GM23248 (cell line): ENCODE results near the gene BUD31. TPM values are rescaled to one million over a fixed set of nuclear protein-coding genes. Genes with fewer than 3 reads are reported as not detected.

ENCODE experiments used
- DNase-seq: peaks from one replicate; pipeline ENCODE4 v3.0.0-alpha.2; 2015
- H2AFZ ChIP-seq: fragments of 200-600 bp; sonication (generic); 2 replicates; pipeline ENCODE4 v1.6.1; 2016; ENCODE audit warnings: antibody characterized with exemption
- H3F3A ChIP-seq: fragments of 200-600 bp; sonication (generic); 2 replicates; pipeline ENCODE4 v1.6.1; 2016; ENCODE audit warnings: mild to moderate bottlenecking, antibody characterized with exemption, mixed run types; ENCODE audit not compliant: insufficient read depth
- H3K27ac ChIP-seq: fragments of 200-600 bp; sonication (generic); 2 replicates; pipeline ENCODE4 v1.5.1; 2016; ENCODE audit warnings: mild to moderate bottlenecking
- H3K27me3 ChIP-seq: fragments of 200-600 bp; sonication (generic); replicated peaks from 2 replicates; pipeline ENCODE4 v1.6.1; 2016; ENCODE audit warnings: mild to moderate bottlenecking; ENCODE audit not compliant: insufficient read depth
- H3K36me3 ChIP-seq: fragments of 200-600 bp; sonication (generic); 2 replicates; pipeline ENCODE4 v1.6.1; 2016; ENCODE audit warnings: low read depth, mild to moderate bottlenecking
- H3K4me1 ChIP-seq: fragments of 200-600 bp; sonication (generic); 2 replicates; pipeline ENCODE4 v1.6.1; 2016; ENCODE audit warnings: mild to moderate bottlenecking; ENCODE audit not compliant: insufficient read depth
- H3K4me2 ChIP-seq: fragments of 200-600 bp; sonication (generic); one replicate; pipeline ENCODE4 v1.6.1; 2016; ENCODE audit warnings: mild to moderate bottlenecking; ENCODE audit not compliant: unreplicated experiment
- H3K4me3 ChIP-seq: fragments of 200-600 bp; sonication (generic); 2 replicates; pipeline ENCODE4 v1.5.1; 2016; ENCODE audit warnings: mild to moderate bottlenecking
- H3K79me2 ChIP-seq: fragments of 200-600 bp; sonication (generic); 2 replicates; pipeline ENCODE4 v1.6.1; 2016; ENCODE audit warnings: mild to moderate bottlenecking; ENCODE audit not compliant: insufficient read depth
- H3K9ac ChIP-seq: fragments of 200-600 bp; sonication (generic); 2 replicates; pipeline ENCODE4 v1.6.1; 2016; ENCODE audit warnings: mild to moderate bottlenecking
- H3K9me2 ChIP-seq: fragments of 200-600 bp; sonication (generic); 2 replicates; pipeline ENCODE4 v1.6.1; 2016; ENCODE audit warnings: mixed run types, mild to moderate bottlenecking, moderate library complexity; ENCODE audit not compliant: insufficient read depth
- H3K9me3 ChIP-seq: fragments of 200-600 bp; sonication (generic); one replicate; pipeline ENCODE4 v1.6.1; 2017; ENCODE audit warnings: low read depth
- H4K20me1 ChIP-seq: fragments of 200-600 bp; sonication (generic); 2 replicates; pipeline ENCODE4 v1.6.0; 2016; ENCODE audit not compliant: insufficient read depth
- EZH2 ChIP-seq: fragments of 200-600 bp; sonication (generic); IDR thresholded peaks from 2 replicates; pipeline ENCODE4 v1.6.1; 2018; ENCODE audit warnings: antibody characterized with exemption, mild to moderate bottlenecking; ENCODE audit not compliant: insufficient read depth, poor library complexity, severe bottlenecking
- EZH2phosphoT487 ChIP-seq: fragments of 200-600 bp; sonication (generic); IDR thresholded peaks from 2 replicates; pipeline ENCODE4 v1.6.1; 2018; ENCODE audit warnings: antibody characterized with exemption, moderate library complexity, mild to moderate bottlenecking, low read depth; ENCODE audit not compliant: insufficient read depth
- WGBS, 2 experiments: methylation state at CpG; one replicate each; pipeline ENCODE4 v1.1.6; 2015 to 2017; ENCODE audit warnings: low lambda C conversion rate in 2 of 2, low coverage in 1 of 2; ENCODE audit errors: missing lambda C conversion rate in 2 of 2; 5-methylcytosine and 5-hydroxymethylcytosine counted together
- in situ Hi-C: fragments of 300-500 bp; cut with MboI; formaldehyde crosslinking; loops from 2 replicates; pipeline ENCODE4 v1.15.0; 2020
- polyA plus RNA-seq: library from polyadenylated mRNA; unstranded; fragments of >200 nt; fragmentation: Nextera tagmentation; extraction: Ambion mirVana; gene quantifications from 2 replicates; pipeline ENCODE4 v1.2.1, GENCODE V29; 2016
- total RNA-seq: library from RNA; depleted of rRNA; stranded (reverse); fragments of >200 nt; shearing (Covaris generic); gene quantifications from 2 replicates; pipeline ENCODE4 v1.2.3, GENCODE V29; 2014; rRNA removed

BUD31 gene
- total and polyA plus RNA-seq, 2 experiments from 2014 or later = 71.8 to 318 TPM

GRCh38 chr7:99461221-99461620 is 52.5 kb downstream of the BUD31 start:
- H3K4me3 ChIP-seq = no peak overlapping the region
- DNase-seq = peak; percentile 24
- H3K9ac ChIP-seq = no peak overlapping the region
- peaks cover 13% of the 10 kb centered on the region for H3F3A ChIP-seq
- in situ Hi-C loops = no loop called here
- no peaks in the 10 kb centered on the region for H3K27me3 ChIP-seq
- H3K9me2 ChIP-seq = no peaks in the 10 kb centered on the region
- H3K36me3 ChIP-seq = peaks cover 18% of the 10 kb centered on the region; the same call in 1 of the 2 replicates
- peaks cover 8% of the 10 kb centered on the region; the same call in 1 of the 2 replicates for H3K4me1 ChIP-seq
- H4K20me1 ChIP-seq = peaks cover 8% of the 10 kb centered on the region; the same call in 1 of the 2 replicates
- H3K4me2 ChIP-seq = no peak overlapping the region
- no peak for TF ChIP-seq EZH2phosphoT487
- no peak for TF ChIP-seq EZH2
- H2AFZ ChIP-seq = no peak overlapping the region
- WGBS, 2 experiments = 97 to 100% methylated on average over 2 of the region's 2 CpGs
- H3K9me3 ChIP-seq = no peaks in the 10 kb centered on the region
- H3K79me2 ChIP-seq = peaks cover 100% of the 10 kb centered on the region
- H3K27ac ChIP-seq = no peak overlapping the region

GRCh38 chr7:99465421-99465768 is 56.6 kb downstream of the BUD31 start:
- 1 to 3% methylated on average over 9 of the region's 9 CpGs for WGBS, 2 experiments
- H3K9me2 ChIP-seq = no peaks in the 10 kb centered on the region
- peak overlapping the region; percentile 85 for H3K4me2 ChIP-seq
- peak overlapping the region; percentile 99 for H2AFZ ChIP-seq
- H3K4me1 ChIP-seq = peaks cover 8% of the 10 kb centered on the region; the same call in 1 of the 2 replicates
- peaks cover 9% of the 10 kb centered on the region; the same call in 1 of the 2 replicates for H3F3A ChIP-seq
- H3K27ac ChIP-seq = peak overlapping the region; percentile 71
- no peaks in the 10 kb centered on the region for H3K27me3 ChIP-seq
- H3K9me3 ChIP-seq = no peaks in the 10 kb centered on the region
- TF ChIP-seq EZH2phosphoT487 (no peak), EZH2 (no peak)
- H4K20me1 ChIP-seq = peaks cover 3% of the 10 kb centered on the region; the same call in 1 of the 2 replicates
- H3K36me3 ChIP-seq = 0 out of 2 replicates have a peak, but pooled peaks cover 11% of the 10 kb centered on the region
- DNase-seq = peak; percentile 42
- H3K79me2 ChIP-seq = peaks cover 61% of the 10 kb centered on the region
- H3K4me3 ChIP-seq = peak overlapping the region; percentile 80
- in situ Hi-C loops = no loop called here
- peak overlapping the region; percentile 90 for H3K9ac ChIP-seq

- 0 out of 2 replicates have a peak, but pooled peaks cover 8% of the 10 kb centered on the region for H3K36me3 ChIP-seq
- 64 to 68% methylated on average over 28 to 29 of the region's 29 CpGs for WGBS, 2 experiments
- no peak for DNase-seq
- H3K4me2 ChIP-seq = no peak overlapping the region
- no peaks in the 10 kb centered on the region for H3K27me3 ChIP-seq
- in situ Hi-C loops = no loop called here
- H3F3A ChIP-seq = peaks cover 19% of the 10 kb centered on the region
- H3K4me3 ChIP-seq = no peak overlapping the region
- no peaks in the 10 kb centered on the region for H4K20me1 ChIP-seq
- H3K79me2 ChIP-seq = peaks cover 34% of the 10 kb centered on the region
- no peak overlapping the region for H3K9ac ChIP-seq
- TF ChIP-seq EZH2 (no peak), EZH2phosphoT487 (no peak)
- no peaks in the 10 kb centered on the region for H3K9me2 ChIP-seq
- no peak overlapping the region for H2AFZ ChIP-seq
- H3K27ac ChIP-seq = no peak overlapping the region
- H3K4me1 ChIP-seq = peaks cover 8% of the 10 kb centered on the region
- no peaks in the 10 kb centered on the region for H3K9me3 ChIP-seq
Measured at GRCh38 chr7:99468336-99468918, 59.7 kb downstream of the BUD31 start.

Other genes with a start within 250 kb of the BUD31 start
- gene KPNA7, start 200.9 kb upstream of the BUD31 start, total RNA-seq = 0.63 TPM in 1 of 2 replicates, not detected in the other
- not detected in 2 replicates for gene KPNA7, start 200.9 kb upstream of the BUD31 start, polyA plus RNA-seq
- gene MYH16, start 136.1 kb upstream of the BUD31 start, total RNA-seq = not detected in 2 replicates
- not detected in 2 replicates for gene MYH16, start 136.1 kb upstream of the BUD31 start, polyA plus RNA-seq
- gene ARPC1A, start 83.1 kb upstream of the BUD31 start, total RNA-seq = 155 and 209 TPM in 2 replicates
- 294 and 312 TPM in 2 replicates for gene ARPC1A, start 83.1 kb upstream of the BUD31 start, polyA plus RNA-seq
- 485 and 630 TPM in 2 replicates for gene ARPC1B, start 34.2 kb upstream of the BUD31 start, total RNA-seq
- gene ARPC1B, start 34.2 kb upstream of the BUD31 start, polyA plus RNA-seq = 599 and 639 TPM in 2 replicates
- 91.3 and 141 TPM in 2 replicates for gene PDAP1, start 372 bp upstream of the BUD31 start, total RNA-seq
- 91.0 and 95.5 TPM in 2 replicates for gene PDAP1, start 372 bp upstream of the BUD31 start, polyA plus RNA-seq
- gene PTCD1, start 29.8 kb downstream of the BUD31 start, total RNA-seq = 5.2 and 13.7 TPM in 2 replicates
- gene PTCD1, start 29.8 kb downstream of the BUD31 start, polyA plus RNA-seq = 2.6 and 2.8 TPM in 2 replicates
- 21.2 and 44.9 TPM in 2 replicates for gene CPSF4, start 30.0 kb downstream of the BUD31 start, total RNA-seq
- 16.4 and 19.5 TPM in 2 replicates for gene CPSF4, start 30.0 kb downstream of the BUD31 start, polyA plus RNA-seq
- gene ATP5MF, start 57.2 kb downstream of the BUD31 start, total RNA-seq = 1,746 and 2,237 TPM in 2 replicates
- 719 and 722 TPM in 2 replicates for gene ATP5MF, start 57.2 kb downstream of the BUD31 start, polyA plus RNA-seq
- gene ZNF789, start 63.9 kb downstream of the BUD31 start, total RNA-seq = 2.8 and 8.5 TPM in 2 replicates
- gene ZNF789, start 63.9 kb downstream of the BUD31 start, polyA plus RNA-seq = 4.5 and 5.3 TPM in 2 replicates
- 17.3 and 24.3 TPM in 2 replicates for gene ZNF394, start 91.3 kb downstream of the BUD31 start, total RNA-seq
- 16.8 and 17.6 TPM in 2 replicates for gene ZNF394, start 91.3 kb downstream of the BUD31 start, polyA plus RNA-seq
- gene ZKSCAN5, start 95.7 kb downstream of the BUD31 start, total RNA-seq = 10.7 and 12.0 TPM in 2 replicates
- gene ZKSCAN5, start 95.7 kb downstream of the BUD31 start, polyA plus RNA-seq = 6.3 and 6.4 TPM in 2 replicates
- gene FAM200A, start 143.1 kb downstream of the BUD31 start, total RNA-seq = 6.2 and 9.2 TPM in 2 replicates
- gene FAM200A, start 143.1 kb downstream of the BUD31 start, polyA plus RNA-seq = 6.2 and 8.2 TPM in 2 replicates
- gene ZNF655, start 149.7 kb downstream of the BUD31 start, total RNA-seq = 54.6 and 70.0 TPM in 2 replicates
- gene ZNF655, start 149.7 kb downstream of the BUD31 start, polyA plus RNA-seq = 36.5 and 37.2 TPM in 2 replicates
- not detected in 2 replicates for gene TMEM225B, start 189.3 kb downstream of the BUD31 start, total RNA-seq
- 0.24 and 0.44 TPM in 2 replicates for gene TMEM225B, start 189.3 kb downstream of the BUD31 start, polyA plus RNA-seq
- 7.2 and 9.7 TPM in 2 replicates for gene ZSCAN25, start 208.0 kb downstream of the BUD31 start, total RNA-seq
- gene ZSCAN25, start 208.0 kb downstream of the BUD31 start, polyA plus RNA-seq = 6.4 and 6.5 TPM in 2 replicates